GM12892 (cell line): ENCODE measurements around the gene ANKRD53.

Experiments
- DNase-seq: peaks from one replicate; pipeline ENCODE4 v3.0.0; 2011; ENCODE audit not compliant: insufficient read length
- FAIRE-seq: peaks from 2 replicates; lab custom pipeline; 2011; peaks lifted over from hg19 to GRCh38; lab: Jason Lieb, UNC
- POLR2A ChIP-seq: IDR thresholded peaks from 2 replicates; pipeline ENCODE4 v1.6.1; 2011; ENCODE audit warnings: low read depth, low read length, control low read depth
- POLR2AphosphoS5 ChIP-seq: IDR thresholded peaks from 2 replicates; pipeline ENCODE4 v1.6.1; 2011; ENCODE audit warnings: low read depth, low read length, control low read depth
- TAF1 ChIP-seq: IDR thresholded peaks from 2 replicates; pipeline ENCODE4 v1.6.1; 2011; ENCODE audit warnings: low read depth, mild to moderate bottlenecking, control low read depth, low read length, borderline replicate concordance

ANKRD53 gene

DNA sequence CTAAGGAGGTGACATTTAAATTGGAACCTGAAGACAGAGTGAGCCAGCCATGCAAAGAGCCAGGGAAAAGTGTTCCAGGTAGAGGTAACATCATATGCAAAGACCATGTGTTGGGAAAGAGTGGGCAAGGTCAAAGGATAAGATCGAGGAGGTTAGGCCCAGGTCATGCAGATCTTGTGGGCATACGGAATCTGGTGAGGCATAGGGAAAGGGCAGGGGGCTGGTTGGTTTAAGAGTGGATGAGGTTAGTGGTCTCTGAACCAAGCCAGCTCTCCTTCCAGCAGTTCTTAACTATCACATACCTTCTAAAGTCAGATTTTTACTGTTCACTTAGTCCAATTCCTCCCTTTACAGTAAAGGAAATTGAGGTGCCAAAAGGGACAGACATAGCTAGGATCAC, 3.0 kb downstream of the ANKRD53 start:
- FAIRE-seq (no peak), DNase-seq (no peak)
- TF ChIP-seq POLR2AphosphoS5 (no peak), POLR2A (no peak)

DNA sequence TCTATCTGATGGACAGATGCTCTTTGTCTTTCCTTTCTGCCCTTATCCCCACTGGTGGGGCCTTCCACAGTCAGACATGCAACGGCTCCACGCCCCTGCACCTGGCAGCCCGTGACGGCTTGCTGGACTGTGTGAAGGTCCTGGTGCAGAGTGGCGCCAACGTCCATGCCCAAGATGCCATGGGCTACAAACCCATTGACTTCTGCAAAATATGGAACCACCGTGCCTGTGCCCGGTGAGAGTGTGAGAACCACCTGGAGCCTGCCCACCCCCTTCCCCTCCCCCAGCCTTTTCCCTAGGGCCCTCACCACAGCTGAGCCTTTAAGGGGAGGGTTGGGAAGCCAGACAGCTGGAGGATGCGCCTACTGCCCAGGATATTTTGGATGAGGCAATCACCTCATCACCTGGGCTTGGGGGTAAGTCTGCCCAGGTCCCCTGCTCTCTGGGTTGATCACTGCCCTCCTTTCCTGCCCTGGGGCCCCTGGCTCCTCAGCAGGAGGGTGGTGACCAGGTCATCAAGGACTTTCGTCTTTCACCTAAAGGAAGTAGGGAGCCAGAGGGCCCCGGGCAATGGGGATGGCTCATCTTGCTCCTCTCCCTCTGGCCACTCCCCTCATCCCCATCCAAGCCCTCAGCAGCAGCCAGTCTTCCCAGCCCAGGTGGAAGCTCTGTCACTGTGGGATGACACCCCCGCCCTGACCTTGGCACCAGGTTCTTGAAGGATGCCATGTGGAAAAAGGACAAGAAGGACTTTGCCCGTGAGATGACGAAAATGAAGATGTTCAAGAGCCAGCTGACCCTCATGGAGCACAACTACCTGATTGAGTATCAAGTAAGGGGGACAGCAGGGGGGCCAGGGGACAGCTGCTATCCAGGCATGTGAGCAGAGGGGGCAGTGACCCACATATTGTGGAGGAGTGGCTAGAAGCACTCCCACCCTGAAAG, 3.7 kb downstream of the ANKRD53 start:
- FAIRE-seq (no peak), DNase-seq (no peak)
- TF ChIP-seq POLR2AphosphoS5 (no peak), TAF1 (no peak), POLR2A (no peak)

DNA sequence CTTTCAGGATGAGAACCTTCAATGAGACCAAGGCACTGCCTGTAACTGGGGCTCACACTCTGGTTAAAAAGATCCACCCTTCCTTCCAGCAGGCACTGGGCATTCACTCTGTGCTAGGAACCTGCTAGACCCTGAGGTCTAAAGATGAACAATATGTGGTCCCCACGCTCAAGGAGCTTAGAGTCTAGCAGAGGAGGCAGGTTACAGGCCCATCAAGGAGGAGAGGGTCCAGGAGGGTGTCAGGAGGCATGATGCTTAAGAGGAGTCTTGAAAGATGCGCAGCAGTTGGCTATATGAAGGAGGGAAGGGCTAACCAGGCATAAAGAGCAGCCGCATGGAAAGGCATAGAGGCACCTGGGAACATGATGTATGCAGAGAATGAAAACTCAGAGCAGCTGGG, 4.5 kb downstream of the ANKRD53 start:
- FAIRE-seq (no peak), DNase-seq (no peak)
- TF ChIP-seq TAF1 = no peak
- TF ChIP-seq POLR2AphosphoS5 = no peak
- TF ChIP-seq POLR2A = no peak

DNA sequence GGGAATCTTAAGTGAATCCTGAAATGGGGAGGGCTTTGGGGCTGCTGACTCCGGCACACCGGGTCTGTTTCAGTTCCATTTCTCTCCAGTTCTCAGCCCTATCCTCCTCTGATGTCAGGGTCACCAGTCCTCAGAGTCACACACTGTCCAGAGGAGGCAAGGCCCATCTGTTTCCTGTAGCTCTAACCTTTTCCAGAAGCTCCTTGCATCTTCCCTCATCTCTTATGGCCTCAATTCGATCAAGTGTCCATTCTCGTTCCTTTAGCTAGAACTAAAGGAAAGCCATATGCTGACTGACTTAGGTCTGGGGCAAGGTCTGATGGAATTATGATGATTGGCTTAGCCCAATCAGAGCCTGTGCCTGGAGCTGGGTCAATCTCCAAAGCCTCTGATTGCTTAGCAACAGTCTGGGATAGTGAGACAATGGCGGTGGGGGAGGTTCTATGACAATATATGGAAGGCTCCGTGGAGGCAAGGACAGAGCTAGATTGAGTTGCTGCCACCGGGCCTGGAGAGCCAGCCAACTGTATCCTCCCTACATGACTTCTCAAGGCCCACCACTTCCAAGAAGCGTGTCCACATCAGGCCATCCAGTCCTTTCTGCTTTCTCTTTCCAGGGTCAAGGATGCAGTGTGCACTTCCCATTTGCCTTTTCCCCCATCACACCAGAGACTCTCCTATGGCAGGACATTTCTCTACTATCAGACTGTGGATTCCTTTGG, 5.2 kb downstream of the ANKRD53 start:
- no peak for TF ChIP-seq POLR2A
- no peak for TF ChIP-seq TAF1
- TF ChIP-seq POLR2AphosphoS5 = no peak
- DNase-seq (no peak), FAIRE-seq (no peak)

DNA sequence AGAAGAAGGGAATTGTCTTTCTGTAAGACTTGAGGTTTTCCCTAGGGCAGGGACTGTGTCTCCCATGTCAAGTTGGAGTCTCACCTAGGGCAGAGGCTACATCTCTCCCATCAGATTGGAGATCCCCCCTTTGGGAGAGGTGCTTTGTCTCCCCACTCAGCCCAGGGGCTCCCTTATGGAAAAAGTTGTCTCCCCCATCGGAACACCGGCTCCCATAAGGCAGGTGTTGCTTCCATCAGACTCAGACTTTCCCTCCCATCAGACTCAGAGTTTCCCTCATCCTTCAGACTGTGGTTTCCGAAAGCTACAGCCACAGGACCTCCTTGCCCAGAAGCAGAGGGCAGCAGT, 5.8 kb downstream of the ANKRD53 start:
- TF ChIP-seq POLR2A (no peak), POLR2AphosphoS5 (no peak), TAF1 (no peak)
- FAIRE-seq (no peak), DNase-seq (no peak)

DNA sequence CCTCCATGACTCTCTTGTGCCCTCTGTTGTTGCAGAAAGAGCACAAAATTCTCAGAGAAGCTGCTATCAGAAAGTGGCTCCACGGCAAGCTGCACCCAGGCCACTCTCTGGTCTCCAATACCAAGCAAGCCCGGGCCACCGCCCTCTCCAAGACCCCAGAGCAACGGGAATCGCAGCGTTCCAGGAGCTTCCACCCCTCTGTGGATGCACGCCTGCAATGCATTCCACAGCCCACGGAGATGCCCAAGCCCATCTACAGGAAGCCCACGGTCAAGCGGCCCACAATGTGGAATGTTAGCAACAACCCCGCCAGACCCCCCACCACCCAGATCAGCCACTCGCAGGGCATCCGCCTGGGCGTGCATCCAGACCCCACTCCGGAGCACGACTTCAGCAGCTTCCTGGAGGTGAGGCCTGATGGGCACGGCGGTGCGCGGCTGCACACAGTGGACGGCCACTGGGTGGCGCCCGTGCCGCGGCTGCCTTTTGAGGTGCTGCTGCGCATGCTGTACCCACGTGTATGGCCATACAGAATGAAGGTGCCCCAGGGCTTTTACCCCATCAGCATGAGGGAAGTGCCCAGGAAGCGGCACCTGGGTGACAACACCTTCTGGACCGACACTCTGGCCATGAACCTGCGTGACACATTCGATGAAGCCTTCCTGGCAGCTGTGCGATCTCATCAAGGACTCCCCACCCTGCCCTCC, 6.3 kb downstream of the ANKRD53 start:
- no peak for TF ChIP-seq TAF1
- peak; percentile 84 for DNase-seq
- FAIRE-seq = peak; percentile 94

DNA sequence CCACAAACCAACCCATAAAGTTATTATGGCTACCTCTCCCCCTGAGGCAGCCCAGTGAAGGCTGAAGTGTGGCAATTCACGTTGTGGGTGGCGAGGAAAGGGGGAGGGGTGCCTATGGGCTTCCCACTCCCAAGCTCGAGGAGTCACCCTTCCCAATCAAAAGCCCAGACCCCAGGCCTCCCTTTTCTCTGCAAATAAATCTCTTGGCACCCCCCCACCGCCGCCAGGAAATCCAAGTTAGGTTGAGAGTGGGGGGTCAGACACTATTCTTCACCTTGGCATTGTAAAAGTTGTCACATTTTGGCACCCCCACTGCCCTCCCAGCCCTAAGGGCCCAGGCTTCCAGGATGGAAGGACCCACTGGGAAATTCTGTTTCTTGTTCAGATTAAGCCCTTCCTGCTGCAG, 6.9 kb downstream of the ANKRD53 start:
- FAIRE-seq (no peak), DNase-seq (no peak)
- no peak for TF ChIP-seq POLR2AphosphoS5

DNA sequence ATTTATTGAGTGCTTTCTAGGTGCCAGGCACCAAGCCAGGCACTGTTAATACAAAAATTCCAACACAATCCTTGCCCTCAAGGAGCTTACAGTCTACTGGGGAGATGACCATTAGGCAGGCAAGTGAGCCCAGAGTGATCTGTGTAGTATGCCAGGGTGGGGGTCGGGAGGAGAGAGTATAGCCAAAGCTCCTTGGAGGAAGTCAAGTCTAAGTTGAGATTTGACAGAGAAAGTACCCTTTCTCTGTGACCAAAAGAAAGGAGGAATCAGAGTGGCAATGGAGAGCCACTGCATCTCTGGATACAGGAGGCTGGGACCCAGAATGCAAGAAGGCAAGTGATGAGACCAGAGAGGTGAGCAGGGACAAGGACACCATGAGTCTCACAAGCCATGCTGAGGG, 7.5 kb downstream of the ANKRD53 start:
- FAIRE-seq (no peak), DNase-seq (no peak)
- TF ChIP-seq POLR2AphosphoS5 = no peak
- TF ChIP-seq TAF1 = no peak
- TF ChIP-seq POLR2A = no peak

DNA sequence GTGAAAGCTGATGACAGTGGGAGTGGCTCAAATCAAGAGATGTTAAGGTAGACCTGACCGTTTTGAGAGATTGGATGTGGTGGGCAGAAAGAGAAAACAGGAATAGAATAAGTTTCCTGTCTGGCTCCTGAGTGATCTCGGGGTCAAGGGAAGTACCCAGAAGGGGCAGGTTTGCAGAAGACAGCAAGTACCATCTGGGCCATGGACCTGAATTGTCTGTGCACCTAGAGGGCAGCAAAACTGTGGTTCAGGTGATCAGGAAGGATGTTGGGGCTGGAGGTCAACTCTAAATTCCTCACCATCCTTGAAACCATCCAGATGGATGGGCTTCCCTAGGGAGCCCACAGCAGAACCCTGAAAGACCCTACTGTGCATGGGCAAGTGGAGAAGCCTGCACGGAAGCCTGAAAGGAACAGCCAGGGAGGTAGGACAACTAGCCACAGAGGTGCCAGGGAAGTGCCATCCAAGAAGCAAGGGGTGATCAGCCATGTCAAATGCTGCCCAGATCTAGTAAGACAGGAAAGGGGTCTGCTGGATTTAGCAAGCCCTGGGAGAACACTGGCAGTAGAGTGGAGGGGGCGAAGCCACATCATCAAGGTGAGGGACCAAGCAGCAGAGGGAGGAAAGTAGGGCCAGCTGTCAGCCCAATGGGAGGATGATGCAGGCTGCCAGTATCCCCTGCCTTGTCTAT, 8.2 kb downstream of the ANKRD53 start:
- FAIRE-seq (no peak), DNase-seq (no peak)

DNA sequence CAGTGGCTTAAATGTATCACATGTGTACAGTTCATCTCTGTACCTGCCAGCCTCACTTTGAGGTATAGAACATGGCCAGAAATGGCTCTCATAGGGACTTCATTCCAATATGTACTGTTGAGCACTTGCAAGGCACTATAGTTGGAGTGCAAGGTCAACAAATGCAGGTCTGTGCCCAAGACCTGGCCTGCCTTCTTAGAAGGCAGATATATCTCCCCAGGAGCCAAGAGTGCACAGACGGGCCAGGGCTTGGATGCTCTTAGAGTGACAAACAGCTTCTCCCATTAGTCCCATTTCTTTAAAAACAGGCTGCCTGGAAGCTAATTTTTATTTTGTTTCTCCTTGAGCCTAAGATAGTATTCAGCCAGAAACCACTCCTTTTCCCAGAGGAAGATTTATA, 9.0 kb downstream of the ANKRD53 start:
- no peak for DNase-seq
- TF ChIP-seq TAF1 = no peak
- no peak for TF ChIP-seq POLR2AphosphoS5
- TF ChIP-seq POLR2A = no peak
- FAIRE-seq = no peak

More for the DNA sequence above, 8.2 kb downstream of the ANKRD53 start:
- TF ChIP-seq POLR2A (no peak), POLR2AphosphoS5 (no peak), TAF1 (no peak)

DNA sequence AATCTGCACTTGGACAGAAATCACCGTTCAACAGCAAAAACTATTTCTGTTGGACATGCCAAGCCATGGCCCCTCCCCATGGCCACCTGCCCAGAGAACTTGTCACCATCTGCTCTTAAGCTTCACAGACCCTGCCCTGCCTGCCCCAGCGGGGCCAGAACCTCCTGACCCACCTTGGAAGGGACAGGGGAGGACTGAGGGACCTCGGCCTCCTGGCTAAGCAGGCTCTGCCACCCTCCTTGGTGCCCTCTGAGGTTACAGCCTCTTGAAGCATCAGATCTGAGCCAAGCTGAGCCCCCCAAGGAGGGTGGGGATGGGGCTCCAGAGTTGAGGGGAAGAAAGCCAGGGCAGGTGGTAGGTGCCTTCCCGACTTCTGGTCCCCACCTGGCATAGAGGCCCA, 9.7 kb downstream of the ANKRD53 start:
- DNase-seq (no peak), FAIRE-seq (no peak)
- TF ChIP-seq POLR2A = no peak
- no peak for TF ChIP-seq POLR2AphosphoS5
- no peak for TF ChIP-seq TAF1
